Measurements from ENCODE around the gene ASH1L.

ASH1L gene

GRCh38 chr1:155548706-155549105 is 13.9 kb downstream of the ASH1L start:
- Histone ChIP-seq H3K4ac (ENCODE audit: low read depth, low read length) (no peak overlapping the region), H3K4me3 (ENCODE audit: low read length) (no peak overlapping the region), H3K79me1 (ENCODE audit: low read length) (peaks cover 4% of the 10 kb centered on the region), H4K5ac (ENCODE audit: low read length) (no peak overlapping the region), H3K4me2 (ENCODE audit: low read length) (no peak overlapping the region), H3K18ac (ENCODE audit: low read length) (no peak overlapping the region), H3K56ac (ENCODE audit: low read length) (no peak overlapping the region), H4K8ac (ENCODE audit: low read depth, low read length) (no peak overlapping the region), H3K27me3 (ENCODE audit: insufficient read depth, low read length, poor library complexity) (no peaks in the 10 kb centered on the region), H3K36me3 (ENCODE audit: control insufficient read depth, insufficient read depth, low read length) (no peaks in the 10 kb centered on the region), H3K4me1 (ENCODE audit: control insufficient read depth, low read depth, low read length) (no peaks in the 10 kb centered on the region), H3K27ac (ENCODE audit: low read depth, low read length) (no peak overlapping the region), H3K79me2 (ENCODE audit: control insufficient read depth, insufficient read depth, low read length) (peaks cover 48% of the 10 kb centered on the region), H2AK5ac (ENCODE audit: low read length) (no peak overlapping the region), H2BK15ac (replicated peaks; ENCODE audit: low read depth) (no peak overlapping the region), H3K9ac (ENCODE audit: low read length) (no peak overlapping the region), H3K23ac (ENCODE audit: low read length) (no peak overlapping the region), H2BK120ac (ENCODE audit: low read depth, low read length) (no peak overlapping the region), H2BK5ac (ENCODE audit: low read length) (no peak overlapping the region)
- no peak for DNase-seq
- WGBS (ENCODE audit: extremely low coverage, insufficient coverage, low lambda C conversion rate), result no CpG with 5 or more reads among the region's 2 CpGs

- no peak overlapping the region for H4K8ac ChIP-seq (ENCODE audit: low read depth, low read length)
- peaks cover 27% of the 10 kb centered on the region for H3K79me2 ChIP-seq (ENCODE audit: control insufficient read depth, insufficient read depth, low read length)
- H2BK15ac ChIP-seq (replicated peaks; ENCODE audit: low read depth), result no peak overlapping the region
- H3K4me1 ChIP-seq (ENCODE audit: control insufficient read depth, low read depth, low read length), result no peaks in the 10 kb centered on the region
- H3K18ac ChIP-seq (ENCODE audit: low read length), result no peak overlapping the region
- no CpG with 5 or more reads among the region's 4 CpGs for WGBS (ENCODE audit: extremely low coverage, insufficient coverage, low lambda C conversion rate)
- H2BK5ac ChIP-seq (ENCODE audit: low read length), result no peak overlapping the region
- peak; percentile 35 for DNase-seq
- no peak overlapping the region for H2BK120ac ChIP-seq (ENCODE audit: low read depth, low read length)
- H2AK5ac ChIP-seq (ENCODE audit: low read length), result no peak overlapping the region
- H3K36me3 ChIP-seq (ENCODE audit: control insufficient read depth, insufficient read depth, low read length), result no peaks in the 10 kb centered on the region
- no peak overlapping the region for H4K5ac ChIP-seq (ENCODE audit: low read length)
- H3K27ac ChIP-seq (ENCODE audit: low read depth, low read length), result no peak overlapping the region
- no peak overlapping the region for H3K4ac ChIP-seq (ENCODE audit: low read depth, low read length)
- H3K4me2 ChIP-seq (ENCODE audit: low read length), result no peak overlapping the region
- no peaks in the 10 kb centered on the region for H3K27me3 ChIP-seq (ENCODE audit: insufficient read depth, low read length, poor library complexity)
- H3K4me3 ChIP-seq (ENCODE audit: low read length), result no peak overlapping the region
- no peak overlapping the region for H3K23ac ChIP-seq (ENCODE audit: low read length)
- peaks cover 3% of the 10 kb centered on the region for H3K79me1 ChIP-seq (ENCODE audit: low read length)
- no peak overlapping the region for H3K9ac ChIP-seq (ENCODE audit: low read length)
- no peak overlapping the region for H3K56ac ChIP-seq (ENCODE audit: low read length)
These were observed 22.4 kb downstream of the ASH1L start for GRCh38 chr1:155540000-155540874.

GRCh38 chr1:155537193-155537592 is 25.4 kb downstream of the ASH1L start:
- no peak for DNase-seq
- Histone ChIP-seq H4K5ac (ENCODE audit: low read length) (no peak overlapping the region), H3K4ac (ENCODE audit: low read depth, low read length) (no peak overlapping the region), H2BK120ac (ENCODE audit: low read depth, low read length) (no peak overlapping the region), H3K79me2 (ENCODE audit: control insufficient read depth, insufficient read depth, low read length) (peaks cover 27% of the 10 kb centered on the region), H3K18ac (ENCODE audit: low read length) (no peak overlapping the region), H3K79me1 (ENCODE audit: low read length) (peaks cover 3% of the 10 kb centered on the region), H3K4me3 (ENCODE audit: low read length) (no peak overlapping the region), H2AK5ac (ENCODE audit: low read length) (no peak overlapping the region), H4K8ac (ENCODE audit: low read depth, low read length) (no peak overlapping the region), H3K23ac (ENCODE audit: low read length) (no peak overlapping the region), H2BK5ac (ENCODE audit: low read length) (no peak overlapping the region), H3K56ac (ENCODE audit: low read length) (no peak overlapping the region), H3K36me3 (ENCODE audit: control insufficient read depth, insufficient read depth, low read length) (no peaks in the 10 kb centered on the region), H3K27ac (ENCODE audit: low read depth, low read length) (no peak overlapping the region), H3K4me1 (ENCODE audit: control insufficient read depth, low read depth, low read length) (no peaks in the 10 kb centered on the region), H2BK15ac (replicated peaks; ENCODE audit: low read depth) (no peak overlapping the region), H3K27me3 (ENCODE audit: insufficient read depth, low read length, poor library complexity) (no peaks in the 10 kb centered on the region), H3K9ac (ENCODE audit: low read length) (no peak overlapping the region), H3K4me2 (ENCODE audit: low read length) (no peak overlapping the region)
- WGBS (ENCODE audit: extremely low coverage, insufficient coverage, low lambda C conversion rate), result no CpG with 5 or more reads among the region's 4 CpGs

DNA sequence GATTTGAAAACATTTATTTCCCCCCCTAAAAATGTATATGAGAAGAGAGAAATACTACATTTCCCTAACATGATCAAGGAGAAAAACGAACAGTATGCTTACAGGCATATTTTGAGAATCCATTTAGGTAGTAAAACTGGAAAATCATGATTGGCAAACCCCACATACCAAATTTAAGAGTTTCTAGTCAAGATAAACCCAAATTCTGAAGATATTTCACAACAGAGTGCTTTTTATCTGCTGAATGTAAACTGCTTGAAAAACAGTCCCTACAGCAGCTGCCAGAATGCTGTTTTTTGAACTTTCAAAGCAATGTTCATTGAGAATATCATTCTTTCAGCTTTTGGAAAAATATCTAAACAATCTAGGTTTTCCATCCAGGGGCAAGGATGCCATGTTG is 31.0 kb downstream of the ASH1L start:
- Histone ChIP-seq H3K23ac (ENCODE audit: low read length) (no peak overlapping the region), H4K8ac (ENCODE audit: low read depth, low read length) (no peak overlapping the region), H3K27ac (ENCODE audit: low read depth, low read length) (no peak overlapping the region), H3K79me1 (ENCODE audit: low read length) (peaks cover 6% of the 10 kb centered on the region), H3K4me3 (ENCODE audit: low read length) (no peak overlapping the region), H2AK5ac (ENCODE audit: low read length) (no peak overlapping the region), H3K4ac (ENCODE audit: low read depth, low read length) (no peak overlapping the region), H3K56ac (ENCODE audit: low read length) (no peak overlapping the region), H3K9ac (ENCODE audit: low read length) (no peak overlapping the region), H3K4me2 (ENCODE audit: low read length) (no peak overlapping the region), H3K18ac (ENCODE audit: low read length) (no peak overlapping the region), H2BK15ac (replicated peaks; ENCODE audit: low read depth) (no peak overlapping the region), H2BK5ac (ENCODE audit: low read length) (no peak overlapping the region), H3K36me3 (ENCODE audit: control insufficient read depth, insufficient read depth, low read length) (no peaks in the 10 kb centered on the region), H2BK120ac (ENCODE audit: low read depth, low read length) (no peak overlapping the region), H3K4me1 (ENCODE audit: control insufficient read depth, low read depth, low read length) (no peaks in the 10 kb centered on the region), H3K79me2 (ENCODE audit: control insufficient read depth, insufficient read depth, low read length) (peaks cover 17% of the 10 kb centered on the region), H4K5ac (ENCODE audit: low read length) (no peak overlapping the region), H3K27me3 (ENCODE audit: insufficient read depth, low read length, poor library complexity) (no peaks in the 10 kb centered on the region)
- DNase-seq, result no peak
- WGBS (ENCODE audit: extremely low coverage, insufficient coverage, low lambda C conversion rate), result no CpG with 5 or more reads among the region's 1 CpG

GRCh38 chr1:155529929-155530328 is 32.7 kb downstream of the ASH1L start:
- no peak overlapping the region for H4K8ac ChIP-seq (ENCODE audit: low read depth, low read length)
- no peak overlapping the region for H2BK120ac ChIP-seq (ENCODE audit: low read depth, low read length)
- H3K23ac ChIP-seq (ENCODE audit: low read length), result no peak overlapping the region
- H3K27me3 ChIP-seq (ENCODE audit: insufficient read depth, low read length, poor library complexity), result no peaks in the 10 kb centered on the region
- WGBS (ENCODE audit: extremely low coverage, insufficient coverage, low lambda C conversion rate), result 100% methylated on average over 1 of the region's 3 CpGs
- H3K4me2 ChIP-seq (ENCODE audit: low read length), result no peak overlapping the region
- no peak overlapping the region for H2BK15ac ChIP-seq (replicated peaks; ENCODE audit: low read depth)
- DNase-seq, result no peak
- no peak overlapping the region for H2BK5ac ChIP-seq (ENCODE audit: low read length)
- peaks cover 8% of the 10 kb centered on the region for H3K79me1 ChIP-seq (ENCODE audit: low read length)
- no peak overlapping the region for H3K27ac ChIP-seq (ENCODE audit: low read depth, low read length)
- H3K79me2 ChIP-seq (ENCODE audit: control insufficient read depth, insufficient read depth, low read length), result peaks cover 10% of the 10 kb centered on the region
- no peak overlapping the region for H3K56ac ChIP-seq (ENCODE audit: low read length)
- H3K18ac ChIP-seq (ENCODE audit: low read length), result no peak overlapping the region
- no peak overlapping the region for H3K4ac ChIP-seq (ENCODE audit: low read depth, low read length)
- H3K4me1 ChIP-seq (ENCODE audit: control insufficient read depth, low read depth, low read length), result no peaks in the 10 kb centered on the region
- H3K9ac ChIP-seq (ENCODE audit: low read length), result no peak overlapping the region
- H3K36me3 ChIP-seq (ENCODE audit: control insufficient read depth, insufficient read depth, low read length), result no peaks in the 10 kb centered on the region
- no peak overlapping the region for H2AK5ac ChIP-seq (ENCODE audit: low read length)
- H4K5ac ChIP-seq (ENCODE audit: low read length), result no peak overlapping the region
- no peak overlapping the region for H3K4me3 ChIP-seq (ENCODE audit: low read length)

GRCh38 chr1:155529109-155529508 is 33.5 kb downstream of the ASH1L start:
- H3K4ac ChIP-seq (ENCODE audit: low read depth, low read length), result no peak overlapping the region
- no peak overlapping the region for H2BK15ac ChIP-seq (replicated peaks; ENCODE audit: low read depth)
- H3K56ac ChIP-seq (ENCODE audit: low read length), result no peak overlapping the region
- peaks cover 8% of the 10 kb centered on the region for H3K79me2 ChIP-seq (ENCODE audit: control insufficient read depth, insufficient read depth, low read length)
- no peak overlapping the region for H4K8ac ChIP-seq (ENCODE audit: low read depth, low read length)
- no peaks in the 10 kb centered on the region for H3K4me1 ChIP-seq (ENCODE audit: control insufficient read depth, low read depth, low read length)
- no peaks in the 10 kb centered on the region for H3K36me3 ChIP-seq (ENCODE audit: control insufficient read depth, insufficient read depth, low read length)
- H3K4me2 ChIP-seq (ENCODE audit: low read length), result no peak overlapping the region
- no peak overlapping the region for H3K18ac ChIP-seq (ENCODE audit: low read length)
- H3K27ac ChIP-seq (ENCODE audit: low read depth, low read length), result no peak overlapping the region
- no peak overlapping the region for H2BK5ac ChIP-seq (ENCODE audit: low read length)
- no peak overlapping the region for H3K4me3 ChIP-seq (ENCODE audit: low read length)
- H3K27me3 ChIP-seq (ENCODE audit: insufficient read depth, low read length, poor library complexity), result no peaks in the 10 kb centered on the region
- no peak overlapping the region for H2BK120ac ChIP-seq (ENCODE audit: low read depth, low read length)
- no peak overlapping the region for H2AK5ac ChIP-seq (ENCODE audit: low read length)
- H3K9ac ChIP-seq (ENCODE audit: low read length), result no peak overlapping the region
- no peak for DNase-seq
- no peak overlapping the region for H4K5ac ChIP-seq (ENCODE audit: low read length)
- no CpG with 5 or more reads among the region's 2 CpGs for WGBS (ENCODE audit: extremely low coverage, insufficient coverage, low lambda C conversion rate)
- no peak overlapping the region for H3K23ac ChIP-seq (ENCODE audit: low read length)
- peaks cover 8% of the 10 kb centered on the region for H3K79me1 ChIP-seq (ENCODE audit: low read length)

Data from mesendoderm (in vitro differentiated cells).